Adipocyte (in vitro differentiated cells): ENCODE measurements around the gene ITIH5.
A peak's percentile ranks its signal among the peaks of the same experiment; 100 is the strongest.
"Not testable (repeated sequence)": the region's sequence is repeated elsewhere in the genome, so short reads cannot be mapped to it uniquely, and the experiment has no call there.

Experiments used
- DNase-seq: peaks from one replicate; pipeline ENCODE4 v3.0.0-alpha.2; 2015; ENCODE audit warnings: low read depth
- H3K27me3 ChIP-seq: replicated peaks from 2 replicates; pipeline ENCODE4 v1.7.0; 2013; ENCODE audit warnings: mild to moderate bottlenecking, low read length, moderate library complexity; ENCODE audit not compliant: control insufficient read depth, insufficient read depth
- H3K36me3 ChIP-seq: 2 replicates; pipeline ENCODE4 v1.7.0; 2013; ENCODE audit warnings: low read length, mild to moderate bottlenecking, moderate library complexity; ENCODE audit not compliant: control insufficient read depth, insufficient read depth, severe bottlenecking
- H3K4me1 ChIP-seq: 2 replicates; pipeline ENCODE4 v1.7.0; 2013; ENCODE audit warnings: mild to moderate bottlenecking, low read length, moderate library complexity; ENCODE audit not compliant: control insufficient read depth, insufficient read depth
- H3K4me3 ChIP-seq: 2 replicates; pipeline ENCODE4 v1.7.0; 2013; ENCODE audit warnings: mild to moderate bottlenecking, low read length, moderate library complexity
- H3K9ac ChIP-seq: 2 replicates; pipeline ENCODE4 v1.7.0; 2013; ENCODE audit warnings: mild to moderate bottlenecking, low read length, moderate library complexity
- H3K9me3 ChIP-seq: 2 replicates; pipeline ENCODE4 v1.7.0; 2013; ENCODE audit warnings: mild to moderate bottlenecking, low read length, moderate library complexity; ENCODE audit not compliant: control insufficient read depth

Gene ITIH5

GRCh38 chr10:7702288-7702812, 35.6 kb upstream of the ITIH5 start:
- H3K9ac ChIP-seq = no peak overlapping the region

GRCh38 chr10:7701158-7701742, 34.5 kb upstream of the ITIH5 start:
- Histone ChIP-seq H3K4me3 (no peak overlapping the region), H3K9ac (no peak overlapping the region), H3K36me3 (no peaks in the 10 kb centered on the region), H3K27me3 (peaks cover 38% of the 10 kb centered on the region), H3K4me1 (peaks cover 4% of the 10 kb centered on the region), H3K9me3 (no peaks in the 10 kb centered on the region)
- DNase-seq = no peak

More at GRCh38 chr10:7702288-7702812, 35.6 kb upstream of the ITIH5 start:
- no peaks in the 10 kb centered on the region for H3K36me3 ChIP-seq
- H3K4me1 ChIP-seq = peaks cover 4% of the 10 kb centered on the region
- H3K4me3 ChIP-seq = no peak overlapping the region
- DNase-seq = no peak
- peaks cover 43% of the 10 kb centered on the region for H3K27me3 ChIP-seq
- H3K9me3 ChIP-seq = no peaks in the 10 kb centered on the region

GRCh38 chr10:7700577-7701125, 33.9 kb upstream of the ITIH5 start:
- Histone ChIP-seq H3K36me3 (no peaks in the 10 kb centered on the region), H3K9ac (no peak overlapping the region), H3K4me1 (peaks cover 4% of the 10 kb centered on the region), H3K9me3 (no peaks in the 10 kb centered on the region), H3K27me3 (peaks cover 32% of the 10 kb centered on the region), H3K4me3 (no peak overlapping the region)
- peak; percentile 4 for DNase-seq

GRCh38 chr10:7697426-7697825, 30.7 kb upstream of the ITIH5 start:
- Histone ChIP-seq H3K4me1 (peaks cover 4% of the 10 kb centered on the region), H3K9ac (no peak overlapping the region), H3K4me3 (no peak overlapping the region), H3K27me3 (peaks cover 6% of the 10 kb centered on the region), H3K9me3 (peaks cover 3% of the 10 kb centered on the region), H3K36me3 (no peaks in the 10 kb centered on the region)
- DNase-seq = no peak

- H3K27me3 ChIP-seq = no peaks in the 10 kb centered on the region
- H3K9ac ChIP-seq = no peak overlapping the region
- H3K9me3 ChIP-seq = peaks cover 3% of the 10 kb centered on the region
- no peaks in the 10 kb centered on the region for H3K36me3 ChIP-seq
- H3K4me1 ChIP-seq = peaks cover 4% of the 10 kb centered on the region
- DNase-seq = peak; percentile 3
- H3K4me3 ChIP-seq = no peak overlapping the region
Observed at GRCh38 chr10:7696545-7696944, 29.8 kb upstream of the ITIH5 start.

GRCh38 chr10:7693194-7693593, 26.4 kb upstream of the ITIH5 start:
- H3K9me3 ChIP-seq = peaks cover 12% of the 10 kb centered on the region
- H3K9ac ChIP-seq, H3K4me3 ChIP-seq, DNase-seq, H3K36me3 ChIP-seq, H3K27me3 ChIP-seq, H3K4me1 ChIP-seq: not testable (repeated sequence)

- not testable (repeated sequence) for H3K27me3 ChIP-seq, H3K4me3 ChIP-seq, H3K4me1 ChIP-seq, H3K9ac ChIP-seq, DNase-seq, H3K36me3 ChIP-seq
- H3K9me3 ChIP-seq = peaks cover 12% of the 10 kb centered on the region
Observed at GRCh38 chr10:7692368-7692767, 25.6 kb upstream of the ITIH5 start.

GRCh38 chr10:7690885-7691597, 24.3 kb upstream of the ITIH5 start:
- H3K4me3 ChIP-seq, H3K9ac ChIP-seq, DNase-seq, H3K36me3 ChIP-seq, H3K27me3 ChIP-seq: not testable (repeated sequence)
- H3K9me3 ChIP-seq = peaks cover 12% of the 10 kb centered on the region
- H3K4me1 ChIP-seq = peaks cover 11% of the 10 kb centered on the region

GRCh38 chr10:7689591-7689990, 22.8 kb upstream of the ITIH5 start:
- Histone ChIP-seq H3K4me3 (no peak overlapping the region), H3K27me3 (no peaks in the 10 kb centered on the region)

GRCh38 chr10:7687228-7687907, 20.6 kb upstream of the ITIH5 start:
- H3K4me3 ChIP-seq = no peak overlapping the region
- peaks cover 11% of the 10 kb centered on the region for H3K4me1 ChIP-seq
- H3K27me3 ChIP-seq = peaks cover 10% of the 10 kb centered on the region
- H3K36me3 ChIP-seq = no peaks in the 10 kb centered on the region
- no peak overlapping the region for H3K9ac ChIP-seq
- H3K9me3 ChIP-seq = peaks cover 16% of the 10 kb centered on the region
- DNase-seq = peak; percentile 91

More at GRCh38 chr10:7689591-7689990, 22.8 kb upstream of the ITIH5 start:
- H3K4me1 ChIP-seq = peaks cover 11% of the 10 kb centered on the region
- DNase-seq = no peak
- no peak overlapping the region for H3K9ac ChIP-seq
- peaks cover 12% of the 10 kb centered on the region for H3K9me3 ChIP-seq
- H3K36me3 ChIP-seq = no peaks in the 10 kb centered on the region
